GM12873 (cell line): ENCODE results near the gene TNNT2.

Experiments used
- CTCF ChIP-seq: IDR thresholded peaks from 2 replicates; pipeline ENCODE4 v1.5.1; 2012; ENCODE audit warnings: low read depth, mild to moderate bottlenecking, moderate library complexity, low read length, control low read depth; ENCODE audit not compliant: insufficient read depth; ENCODE audit errors: missing control alignments

Gene TNNT2

GRCh38 chr1:201320168-201320788 lies 57.2 kb downstream of the TNNT2 start:
- TF ChIP-seq CTCF = no peak

GRCh38 chr1:201319631-201320030 lies 57.8 kb downstream of the TNNT2 start:
- no peak for TF ChIP-seq CTCF

GRCh38 chr1:201318504-201319340 lies 58.8 kb downstream of the TNNT2 start:
- TF ChIP-seq CTCF = no peak

- TF ChIP-seq CTCF = no peak
These were observed 59.9 kb downstream of the TNNT2 start for GRCh38 chr1:201317551-201317950.

GRCh38 chr1:201316556-201316955 lies 60.9 kb downstream of the TNNT2 start:
- no peak for TF ChIP-seq CTCF

GRCh38 chr1:201313086-201313485 lies 64.4 kb downstream of the TNNT2 start:
- no peak for TF ChIP-seq CTCF

- no peak for TF ChIP-seq CTCF
These were observed 65.2 kb downstream of the TNNT2 start for GRCh38 chr1:201312298-201312697.
